ENCODE measurements around the gene PREX1. TPM values are rescaled to one million over a fixed set of nuclear protein-coding genes. Genes with fewer than 3 reads are reported as not detected.

PREX1 gene
- total RNA-seq, 1 donor from 2014 or later = 78.2 TPM

DNA sequence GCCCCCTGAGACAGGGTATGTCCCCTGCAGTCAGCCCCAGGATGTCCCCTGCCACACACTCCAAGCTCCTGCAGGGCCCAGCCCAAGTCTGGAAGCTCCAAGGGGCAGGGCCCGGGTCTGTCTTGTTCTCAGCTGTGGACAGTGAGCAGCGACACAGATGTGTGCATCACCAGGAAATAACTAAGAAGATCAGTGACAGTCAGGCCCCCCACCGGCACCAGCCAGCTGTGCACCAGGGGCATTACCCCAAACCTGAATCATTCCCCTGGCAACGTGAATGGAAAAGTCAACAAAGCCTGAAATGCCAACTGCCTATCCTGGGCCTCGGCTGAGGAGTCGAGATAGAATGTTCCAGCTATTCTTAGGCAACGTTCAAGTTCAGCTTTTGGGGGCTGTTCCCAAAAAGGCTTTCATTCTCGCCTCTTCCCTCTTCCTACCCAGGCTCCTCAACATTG, 105.0 kb downstream of the PREX1 start:
- Histone ChIP-seq H3K27me3 (ENCODE audit: low read depth) (no peaks in the 10 kb centered on the region), H3K27ac (peak overlapping the region; percentile 80), H3K4me1 (peaks cover 64% of the 10 kb centered on the region), H3K9me3 (no peaks in the 10 kb centered on the region), H3K36me3 (peaks cover 22% of the 10 kb centered on the region), H3K4me3 (no peak overlapping the region)
- peak; percentile 21 to 31 for ATAC-seq
- DNase-seq = no peak
- TF ChIP-seq, protein P1, sequence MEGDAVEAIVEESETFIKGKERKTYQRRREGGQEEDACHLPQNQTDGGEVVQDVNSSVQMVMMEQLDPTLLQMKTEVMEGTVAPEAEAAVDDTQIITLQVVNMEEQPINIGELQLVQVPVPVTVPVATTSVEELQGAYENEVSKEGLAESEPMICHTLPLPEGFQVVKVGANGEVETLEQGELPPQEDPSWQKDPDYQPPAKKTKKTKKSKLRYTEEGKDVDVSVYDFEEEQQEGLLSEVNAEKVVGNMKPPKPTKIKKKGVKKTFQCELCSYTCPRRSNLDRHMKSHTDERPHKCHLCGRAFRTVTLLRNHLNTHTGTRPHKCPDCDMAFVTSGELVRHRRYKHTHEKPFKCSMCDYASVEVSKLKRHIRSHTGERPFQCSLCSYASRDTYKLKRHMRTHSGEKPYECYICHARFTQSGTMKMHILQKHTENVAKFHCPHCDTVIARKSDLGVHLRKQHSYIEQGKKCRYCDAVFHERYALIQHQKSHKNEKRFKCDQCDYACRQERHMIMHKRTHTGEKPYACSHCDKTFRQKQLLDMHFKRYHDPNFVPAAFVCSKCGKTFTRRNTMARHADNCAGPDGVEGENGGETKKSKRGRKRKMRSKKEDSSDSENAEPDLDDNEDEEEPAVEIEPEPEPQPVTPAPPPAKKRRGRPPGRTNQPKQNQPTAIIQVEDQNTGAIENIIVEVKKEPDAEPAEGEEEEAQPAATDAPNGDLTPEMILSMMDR (IDR thresholded peaks at IDR 0.05) = no peak
- intact Hi-C loops (cut with DNase I) = no loop called here

DNA sequence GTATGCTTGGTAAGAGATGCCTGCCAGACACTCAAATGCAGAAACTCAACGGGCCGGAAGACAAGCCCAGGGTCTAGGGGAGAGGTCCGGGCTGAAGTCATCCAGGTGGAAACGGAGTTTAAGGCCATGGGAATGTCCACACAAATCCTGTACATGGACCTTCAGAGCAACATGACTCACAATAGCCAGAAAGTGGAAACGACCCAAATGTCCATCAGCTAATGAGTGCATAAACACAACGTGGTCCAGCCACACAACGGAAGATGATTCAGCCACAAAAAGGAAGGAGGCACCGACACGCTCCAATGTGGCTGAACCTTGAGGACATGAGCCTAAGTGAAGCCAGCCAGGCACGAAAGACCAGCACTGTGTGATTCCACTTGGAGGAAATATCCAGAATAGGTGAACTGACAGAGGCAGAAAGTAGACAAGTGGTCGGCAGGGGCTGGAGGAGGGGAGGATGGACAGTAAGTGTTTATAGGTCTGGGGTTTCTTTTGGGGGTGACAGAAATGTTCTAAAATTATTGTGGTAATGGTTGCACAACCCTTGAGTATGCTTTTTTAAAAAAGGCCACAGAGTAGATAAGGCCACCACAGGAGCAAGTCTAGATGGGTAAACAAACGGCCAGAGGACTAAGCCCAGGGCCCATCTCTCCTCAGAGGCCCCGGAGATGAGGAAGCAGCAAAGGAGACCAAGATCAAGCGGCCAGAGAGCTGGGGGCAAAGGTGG, 105.6 kb downstream of the PREX1 start:
- H3K4me3 ChIP-seq = no peak overlapping the region
- H3K9me3 ChIP-seq = no peaks in the 10 kb centered on the region
- intact Hi-C loops (cut with DNase I) = no loop called here
- peaks cover 70% of the 10 kb centered on the region for H3K4me1 ChIP-seq
- ATAC-seq (peak; percentile 43 to 55), DNase-seq (no peak)
- TF ChIP-seq, protein P1 (IDR thresholded peaks at IDR 0.05) = no peak
- H3K27me3 ChIP-seq (ENCODE audit: low read depth) = no peaks in the 10 kb centered on the region
- H3K36me3 ChIP-seq = peaks cover 22% of the 10 kb centered on the region
- peak overlapping the region; percentile 80 for H3K27ac ChIP-seq

DNA sequence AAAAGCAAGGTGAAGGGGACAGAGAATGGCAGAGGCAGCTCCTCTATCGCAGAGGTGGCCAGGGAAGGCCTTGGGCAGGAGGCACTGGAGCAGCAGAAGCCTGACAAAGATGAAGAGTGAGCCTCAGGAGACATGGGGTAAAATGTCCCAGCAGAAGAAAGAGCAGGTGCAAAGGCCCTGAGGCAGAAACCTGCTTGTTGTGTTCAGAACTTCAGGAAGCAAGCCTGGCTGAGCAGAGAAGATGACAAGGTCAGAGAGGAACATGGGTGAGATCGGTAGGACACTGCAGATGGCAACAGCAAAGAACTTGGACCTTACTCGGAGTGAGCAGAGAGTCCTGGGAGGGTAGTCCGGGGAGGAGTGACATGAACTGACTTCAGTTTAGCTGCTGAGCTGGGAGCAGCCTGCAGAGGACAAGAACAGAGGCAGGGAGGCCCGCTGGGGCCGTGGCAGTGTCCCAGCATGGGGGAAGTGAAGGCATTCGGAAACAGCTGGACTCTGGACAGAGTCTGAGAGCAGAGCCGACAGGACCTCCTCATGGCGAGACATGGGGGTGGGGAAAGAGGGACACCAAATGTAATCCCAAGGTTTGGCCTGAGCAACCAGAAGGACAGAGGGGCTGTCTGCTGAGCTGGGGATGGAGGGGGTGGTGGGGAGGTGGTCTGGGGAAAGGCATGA, 106.3 kb downstream of the PREX1 start:
- TF ChIP-seq, protein P1 (IDR thresholded peaks at IDR 0.05) = no peak
- no peaks in the 10 kb centered on the region for H3K9me3 ChIP-seq

DNA sequence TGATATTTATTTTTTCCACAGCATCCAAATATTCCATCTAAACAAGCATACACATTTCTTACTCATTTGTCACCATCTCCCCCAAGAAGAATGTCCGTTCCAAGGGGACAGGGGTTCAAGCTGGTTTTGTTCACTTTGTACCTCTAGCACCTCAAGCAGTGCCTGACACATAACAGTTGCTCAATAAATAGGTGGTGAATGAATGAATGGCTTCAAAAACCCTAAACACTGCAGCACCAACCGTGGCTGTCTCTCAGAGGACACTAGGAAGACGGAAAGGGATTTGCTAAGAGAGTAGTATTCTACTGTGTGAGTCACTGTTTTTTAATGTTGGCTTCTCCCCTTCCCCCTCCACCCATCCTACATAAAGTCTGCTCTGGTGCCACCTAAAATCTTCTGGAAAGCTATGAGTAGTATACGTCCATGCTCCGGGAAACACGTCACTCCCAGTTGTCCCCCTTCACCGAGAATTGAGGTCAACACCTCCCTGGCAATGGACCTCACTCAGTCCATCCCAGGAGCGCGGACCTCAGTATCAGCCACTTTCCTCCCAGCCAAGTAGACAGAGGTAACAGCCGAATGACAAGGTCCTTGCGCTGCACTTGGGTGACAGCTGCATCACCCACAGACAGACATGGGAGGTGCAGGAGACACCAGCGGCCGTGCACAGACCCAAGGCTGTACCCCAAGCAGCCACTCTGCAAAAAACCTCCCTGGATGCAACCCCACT, 107.4 kb downstream of the PREX1 start:
- H3K36me3 ChIP-seq = peaks cover 5% of the 10 kb centered on the region
- peaks cover 73% of the 10 kb centered on the region for H3K4me1 ChIP-seq
- DNase-seq = no peak
- H3K9me3 ChIP-seq = no peaks in the 10 kb centered on the region
- H3K27me3 ChIP-seq (ENCODE audit: low read depth) = no peaks in the 10 kb centered on the region
- H3K4me3 ChIP-seq = no peak overlapping the region
- intact Hi-C loops (cut with DNase I) = no loop called here
- no peak for ATAC-seq
- TF ChIP-seq, protein P1 (IDR thresholded peaks at IDR 0.05) = no peak
- H3K27ac ChIP-seq = no peak overlapping the region

More for the DNA sequence above, 106.3 kb downstream of the PREX1 start:
- intact Hi-C loops (cut with DNase I) = no loop called here
- peaks cover 73% of the 10 kb centered on the region for H3K4me1 ChIP-seq
- H3K27me3 ChIP-seq (ENCODE audit: low read depth) = no peaks in the 10 kb centered on the region
- peaks cover 16% of the 10 kb centered on the region for H3K36me3 ChIP-seq
- peak overlapping the region; percentile 80 for H3K27ac ChIP-seq
- no peak overlapping the region for H3K4me3 ChIP-seq
- ATAC-seq = no peak
- no peak for DNase-seq

DNA sequence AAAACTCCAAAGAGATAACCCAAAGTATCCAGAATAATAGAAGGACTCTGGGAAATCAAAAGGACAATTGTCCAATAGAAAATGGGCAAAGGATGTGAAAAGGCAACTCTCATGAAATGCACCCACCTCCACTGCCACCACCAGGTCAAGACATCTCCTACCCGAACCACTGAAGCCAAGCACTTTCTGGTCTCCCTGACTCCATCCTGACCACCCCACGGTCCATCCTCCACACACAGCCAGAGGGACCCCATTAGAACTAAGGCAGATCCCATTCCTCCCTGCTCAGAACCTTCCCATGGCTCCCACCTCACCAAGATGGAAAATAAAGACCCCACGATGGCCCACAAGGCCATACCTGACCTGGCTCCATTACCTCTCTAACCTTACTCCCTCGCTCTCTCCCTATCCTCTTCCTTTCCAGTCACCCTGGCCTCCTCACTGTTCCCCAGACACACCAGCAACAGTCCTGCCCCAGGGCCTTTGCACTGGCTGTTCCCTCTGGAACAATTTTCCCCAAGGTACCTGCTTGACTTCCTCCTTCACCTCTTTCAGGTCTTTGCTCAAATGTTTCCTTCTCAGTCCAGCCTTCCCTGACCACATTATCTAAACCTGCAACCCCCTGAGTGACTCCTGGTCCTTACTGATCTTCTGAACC, 108.1 kb downstream of the PREX1 start:
- Histone ChIP-seq H3K9me3 (no peaks in the 10 kb centered on the region), H3K4me1 (peaks cover 66% of the 10 kb centered on the region), H3K36me3 (no peaks in the 10 kb centered on the region), H3K4me3 (no peak overlapping the region), H3K27ac (no peak overlapping the region), H3K27me3 (ENCODE audit: low read depth) (no peaks in the 10 kb centered on the region)
- no peak for ATAC-seq
- intact Hi-C loops (cut with DNase I) = no loop called here
- DNase-seq = no peak
- TF ChIP-seq, protein P1 (IDR thresholded peaks at IDR 0.05) = no peak

All from lower lobe of right lung (tissue), 2 donors.